CD4-positive, alpha-beta T cell treated with Interleukin-15 for 1 hour (primary cell): ENCODE data around the gene LRRC57.

ENCODE experiments used
- DNase-seq: peaks from one replicate; pipeline ENCODE4 v3.0.0-alpha.2; 2020

Gene LRRC57

DNA sequence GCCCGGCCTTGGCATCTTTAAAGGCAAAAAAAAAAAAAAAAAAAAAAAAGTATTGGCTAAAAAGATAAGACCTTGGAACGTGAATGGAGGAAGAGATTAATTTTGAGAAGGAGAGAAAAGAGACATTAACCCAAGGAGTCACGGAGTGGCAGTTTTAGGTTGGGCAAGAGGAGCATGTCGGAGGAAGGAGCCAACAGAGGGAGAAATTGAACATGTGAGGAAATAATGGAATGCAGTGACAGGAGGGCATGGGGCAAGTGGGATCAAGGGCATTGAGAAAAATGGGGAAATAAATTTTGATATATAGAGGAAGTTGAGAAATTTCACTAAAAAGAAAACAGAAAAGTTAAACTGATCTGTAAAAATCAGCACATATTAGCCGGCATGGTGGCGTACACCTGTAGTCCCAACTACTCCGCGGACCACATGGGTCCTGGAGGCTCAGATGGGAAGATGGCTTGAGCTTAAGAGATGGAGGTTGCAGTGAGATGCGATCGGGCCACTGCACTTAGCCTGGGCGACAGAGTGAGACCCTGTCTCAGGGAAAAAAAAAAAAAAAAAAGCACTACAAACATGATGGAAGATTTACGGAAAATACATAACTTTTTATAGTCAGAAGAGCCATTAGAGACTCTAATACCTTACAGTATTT, 1.3 kb upstream of the LRRC57 start:
- no peak for DNase-seq

DNA sequence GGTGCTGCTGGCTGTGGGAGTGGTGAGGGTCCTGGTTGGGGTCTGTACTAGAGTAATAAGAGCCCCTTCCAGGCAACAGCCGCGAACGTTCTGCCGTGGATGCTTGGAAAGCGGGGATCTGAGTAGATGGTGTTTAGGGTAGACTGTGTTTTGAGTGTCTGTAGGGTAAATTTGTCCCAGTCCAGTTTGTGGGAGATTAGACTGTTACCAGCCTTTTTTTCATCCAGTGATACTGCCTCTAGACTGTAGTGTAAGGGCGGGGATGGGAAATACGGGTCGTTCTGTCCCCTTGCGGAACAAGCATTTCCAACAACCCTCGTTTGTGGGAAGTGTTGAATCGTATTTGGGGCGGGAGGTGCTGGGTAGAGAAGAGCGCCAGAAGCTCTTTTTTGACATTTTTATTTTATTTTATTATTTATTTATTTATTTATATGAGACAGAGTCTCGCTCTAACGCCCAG, 469 bp upstream of the LRRC57 start:
- peak; percentile 20 for DNase-seq

DNA sequence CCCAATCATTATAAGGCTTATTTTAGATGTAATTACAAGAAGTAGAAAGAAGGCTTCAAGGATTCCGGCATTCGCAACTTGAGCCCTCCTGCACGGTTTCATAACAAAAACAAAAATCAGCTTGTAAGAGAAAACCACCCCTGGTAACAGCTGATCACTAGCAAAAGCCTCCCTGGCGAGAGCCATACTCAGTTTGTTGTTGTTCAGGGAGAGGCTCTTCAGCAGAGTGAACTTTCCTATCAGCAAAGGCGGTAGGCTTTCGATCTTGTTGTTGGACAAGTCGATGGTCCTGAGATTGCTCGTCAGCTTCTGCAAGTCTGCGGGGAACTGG, 710 bp downstream of the LRRC57 start:
- no peak for DNase-seq

DNA sequence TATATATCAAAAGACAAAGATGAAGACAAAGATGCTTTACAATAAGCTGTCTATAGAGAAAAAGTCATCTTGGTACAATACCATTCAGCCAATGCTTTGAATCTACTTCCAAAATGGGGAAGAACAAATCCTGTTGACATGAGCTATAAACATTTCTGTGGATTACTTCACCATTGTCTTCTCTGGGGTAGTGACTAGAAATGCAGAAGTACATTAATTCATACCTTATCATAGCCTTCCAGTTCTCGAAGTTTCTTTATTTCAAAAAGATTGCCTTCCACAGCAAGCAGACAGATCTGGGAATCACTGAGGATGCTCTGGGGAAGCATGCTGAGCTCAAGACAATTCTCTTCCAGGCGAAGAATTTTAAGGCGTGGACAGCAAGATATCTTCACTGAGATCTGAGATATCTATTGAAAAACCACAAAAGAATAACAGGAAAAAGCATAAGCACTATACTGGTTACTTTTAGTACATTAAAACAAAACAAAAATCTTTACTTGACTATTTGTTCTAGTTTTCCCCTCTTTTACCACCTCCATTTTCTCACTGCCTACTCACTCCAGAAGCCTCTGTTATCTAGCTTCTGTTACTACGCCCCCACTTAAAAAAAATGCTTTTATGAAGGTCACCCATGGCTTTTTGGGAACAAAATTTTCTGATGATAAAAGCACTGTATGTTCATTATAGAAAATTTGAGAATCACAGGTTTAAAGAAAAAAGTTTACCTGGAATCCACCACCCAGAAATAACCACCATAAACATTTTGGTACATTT, 3.6 kb downstream of the LRRC57 start:
- no peak for DNase-seq

DNA sequence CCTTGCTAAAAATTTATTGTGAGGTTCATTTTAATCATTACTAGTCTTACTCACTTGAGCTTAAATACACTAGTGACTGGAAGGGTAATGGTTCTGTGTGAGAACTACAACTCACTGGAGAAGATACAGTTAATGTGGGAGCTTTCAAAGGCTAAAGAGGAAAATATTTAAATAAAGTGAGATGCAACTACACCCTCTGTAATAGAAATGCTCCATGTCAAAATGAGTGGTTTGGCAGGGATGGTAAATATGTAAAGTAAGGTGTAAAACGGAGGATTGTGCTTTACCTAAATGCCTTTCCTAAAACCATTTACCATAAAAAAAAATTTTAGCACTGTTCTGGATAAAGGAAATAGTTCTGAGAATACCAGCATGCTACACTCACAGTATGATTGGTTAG, 15.3 kb downstream of the LRRC57 start:
- DNase-seq: no peak

DNA sequence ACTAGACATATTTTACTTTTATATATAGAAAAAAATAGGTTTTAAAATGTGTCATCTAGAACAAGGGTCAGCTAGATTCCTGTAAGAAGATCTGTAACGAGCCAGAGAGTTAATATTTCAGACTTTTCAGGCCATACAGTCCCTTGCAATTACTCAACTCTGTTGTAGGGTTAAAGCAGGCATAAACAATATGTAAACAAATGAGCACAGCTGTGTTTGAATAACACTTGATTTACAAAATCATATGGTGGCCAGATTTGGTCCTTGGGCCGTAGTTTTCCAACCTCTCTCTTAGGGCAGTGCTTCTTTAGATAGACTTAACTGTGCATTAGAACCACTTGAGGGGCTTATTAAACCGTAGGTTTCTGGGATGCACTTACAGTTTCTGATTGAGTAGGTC, 19.6 kb downstream of the LRRC57 start:
- no peak for DNase-seq

DNA sequence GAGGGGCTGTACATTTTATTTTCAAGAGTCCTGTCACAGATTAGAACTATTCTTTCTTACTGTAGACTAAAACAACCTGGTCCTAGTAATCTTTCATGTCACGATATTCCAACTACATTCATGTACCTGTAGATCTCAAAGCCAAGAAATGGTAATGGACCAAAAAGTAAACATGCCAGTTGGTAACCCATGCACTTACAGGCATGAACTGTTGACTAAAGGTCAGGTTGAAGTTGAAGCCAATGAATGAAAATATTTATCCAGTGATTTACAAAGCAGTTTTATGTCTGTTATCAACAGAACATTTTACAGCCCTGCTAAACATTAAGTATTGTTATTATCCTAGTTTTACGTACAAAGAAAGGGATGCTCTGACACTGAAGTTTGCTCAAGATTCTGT, 25.3 kb downstream of the LRRC57 start:
- no peak for DNase-seq

DNA sequence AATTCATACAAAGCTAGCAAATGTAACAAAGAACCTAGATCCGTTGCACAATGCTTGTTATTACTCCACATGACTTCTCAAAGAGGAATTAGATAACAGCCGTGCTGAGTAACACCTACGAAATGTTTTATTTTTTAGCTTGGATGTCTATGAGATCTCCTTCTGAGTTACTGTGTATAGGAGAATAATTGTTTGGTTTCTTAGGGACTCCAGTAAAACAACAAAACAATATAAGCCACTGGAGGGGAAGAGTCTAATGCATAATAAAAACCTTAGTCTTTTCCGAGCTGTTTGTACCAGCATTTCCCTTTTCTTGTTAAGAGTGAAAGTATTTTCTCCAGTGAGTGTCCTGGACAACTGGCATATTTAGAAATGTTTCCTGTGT, 37.6 kb downstream of the LRRC57 start:
- DNase-seq: no peak

DNA sequence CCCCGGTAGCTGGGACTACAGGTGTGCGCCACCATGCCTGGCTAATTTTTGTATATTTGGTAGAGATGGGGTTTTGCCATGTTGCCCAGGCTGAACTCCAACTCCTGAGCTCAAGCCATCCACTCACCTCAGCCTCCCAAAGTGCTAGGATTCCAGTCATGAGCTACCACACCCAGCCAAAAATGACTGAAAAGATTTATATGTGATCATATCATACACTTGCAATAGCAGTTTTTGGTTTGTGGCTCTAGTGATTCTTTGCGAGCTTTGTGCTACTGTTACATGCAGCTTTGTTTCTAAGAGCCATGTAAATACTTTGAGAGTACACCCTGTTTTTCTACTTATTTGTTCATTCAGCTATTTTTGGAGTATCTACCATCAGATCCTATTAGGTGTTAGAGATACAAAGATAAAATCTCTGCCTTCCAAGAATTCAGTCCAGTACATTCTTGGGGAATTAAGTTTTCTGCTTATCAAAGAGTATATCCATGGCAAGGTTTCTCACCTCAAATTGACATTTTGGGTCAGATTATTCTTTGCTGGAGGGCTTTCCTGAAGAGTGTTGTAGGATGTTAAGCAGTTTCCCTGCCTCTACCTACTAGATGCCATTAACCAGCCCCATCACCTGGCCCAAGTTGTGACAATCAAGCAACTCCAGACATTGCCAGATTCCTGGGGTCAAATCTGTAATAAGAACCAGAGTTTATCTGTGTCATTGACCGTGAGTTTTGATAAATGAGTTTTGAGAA, 38.2 kb downstream of the LRRC57 start:
- no peak for DNase-seq

DNA sequence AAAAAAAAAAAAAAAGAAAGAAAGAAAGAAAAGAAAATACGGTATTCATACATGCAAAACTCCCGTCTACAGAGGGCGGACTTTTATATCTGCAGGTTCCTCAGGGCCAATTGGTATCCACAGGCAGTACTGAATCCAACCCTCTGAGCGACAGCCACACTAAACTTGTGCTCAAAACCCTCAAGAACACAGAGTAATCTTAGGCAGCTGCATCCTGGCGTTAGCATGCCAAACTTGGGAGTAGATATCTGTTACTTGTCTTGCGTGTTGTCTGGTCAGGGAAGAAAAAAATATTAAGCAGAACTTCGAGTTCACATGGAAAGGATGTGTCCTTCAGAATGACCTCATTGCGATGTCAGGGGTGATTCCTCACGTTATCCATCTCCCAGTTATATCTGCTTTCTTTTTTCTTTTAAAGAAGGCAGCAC, 40.3 kb downstream of the LRRC57 start:
- no peak for DNase-seq

DNA sequence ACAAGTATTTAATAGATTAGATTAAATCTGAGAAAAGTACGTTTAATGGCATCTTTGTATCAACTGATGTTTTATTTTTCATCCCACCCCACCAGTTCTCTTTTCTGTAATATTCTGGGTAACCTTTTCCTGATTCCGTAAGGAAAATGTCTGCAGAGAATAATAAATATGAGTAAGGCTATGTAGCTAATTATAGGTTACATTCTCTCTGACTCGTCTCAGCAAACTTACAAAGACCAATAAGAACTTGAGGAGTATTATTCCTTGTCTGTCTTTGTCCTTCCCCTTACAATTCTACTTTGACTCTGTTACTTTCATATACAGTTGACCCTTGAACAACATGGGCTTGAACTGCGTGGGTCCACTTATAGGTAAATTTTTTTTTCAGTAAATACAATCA, 41.1 kb downstream of the LRRC57 start:
- no peak for DNase-seq

DNA sequence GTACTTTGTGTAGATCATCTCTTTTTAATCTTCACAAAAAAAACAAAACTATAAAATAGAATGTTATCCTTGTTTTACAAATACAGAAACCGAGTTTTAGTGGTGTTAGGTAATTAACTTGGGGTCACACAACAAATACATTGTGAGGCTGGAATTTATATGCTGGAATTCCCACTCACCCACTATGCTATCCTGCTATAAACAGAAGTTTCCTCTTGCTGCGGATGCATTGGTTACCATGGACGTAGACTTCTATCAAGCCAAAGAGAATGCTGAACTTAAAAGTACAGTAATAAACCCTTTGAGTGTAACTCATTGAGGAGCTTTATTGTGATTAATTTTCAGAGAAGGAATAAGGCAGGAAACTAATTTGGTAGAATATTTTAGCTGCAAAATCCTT, 44.0 kb downstream of the LRRC57 start:
- DNase-seq: no peak

DNA sequence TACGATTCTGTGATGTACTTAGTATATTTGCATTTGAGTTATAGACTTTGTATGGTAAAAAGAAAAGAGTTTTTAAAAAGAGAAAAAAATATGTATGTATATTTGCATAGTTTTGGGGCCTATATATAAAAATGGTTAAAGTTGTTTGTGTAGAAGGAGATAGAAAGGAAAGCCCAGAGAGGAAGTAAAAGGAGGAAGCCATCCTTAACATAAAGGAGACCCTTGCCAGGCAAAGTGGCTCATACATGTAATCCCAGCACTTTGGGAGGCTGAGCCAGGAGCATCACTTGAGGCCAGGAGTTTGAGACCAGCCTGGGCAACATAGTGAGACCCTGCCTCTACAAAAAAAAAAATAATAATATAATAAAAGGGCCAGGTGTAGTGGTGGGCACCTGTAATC, 44.8 kb downstream of the LRRC57 start:
- no peak for DNase-seq

DNA sequence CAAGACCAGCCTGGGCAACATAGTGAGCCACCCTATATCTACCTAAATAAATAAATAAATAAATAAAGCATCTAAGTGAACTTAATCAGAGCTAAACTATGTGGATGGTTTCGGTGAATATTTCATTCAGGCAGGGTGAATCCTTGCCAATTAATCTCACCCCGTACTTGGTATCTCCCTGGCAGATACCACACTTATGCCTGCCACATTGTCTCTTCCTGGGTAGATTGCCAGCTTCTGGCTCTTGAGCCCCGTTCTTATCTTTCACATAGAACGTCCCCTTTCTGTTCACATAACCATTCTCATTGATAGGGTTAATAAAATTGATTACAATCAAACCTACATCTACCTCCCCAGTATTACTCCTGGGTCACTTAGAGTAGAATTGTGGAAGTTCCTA, 46.1 kb downstream of the LRRC57 start:
- DNase-seq: no peak

DNA sequence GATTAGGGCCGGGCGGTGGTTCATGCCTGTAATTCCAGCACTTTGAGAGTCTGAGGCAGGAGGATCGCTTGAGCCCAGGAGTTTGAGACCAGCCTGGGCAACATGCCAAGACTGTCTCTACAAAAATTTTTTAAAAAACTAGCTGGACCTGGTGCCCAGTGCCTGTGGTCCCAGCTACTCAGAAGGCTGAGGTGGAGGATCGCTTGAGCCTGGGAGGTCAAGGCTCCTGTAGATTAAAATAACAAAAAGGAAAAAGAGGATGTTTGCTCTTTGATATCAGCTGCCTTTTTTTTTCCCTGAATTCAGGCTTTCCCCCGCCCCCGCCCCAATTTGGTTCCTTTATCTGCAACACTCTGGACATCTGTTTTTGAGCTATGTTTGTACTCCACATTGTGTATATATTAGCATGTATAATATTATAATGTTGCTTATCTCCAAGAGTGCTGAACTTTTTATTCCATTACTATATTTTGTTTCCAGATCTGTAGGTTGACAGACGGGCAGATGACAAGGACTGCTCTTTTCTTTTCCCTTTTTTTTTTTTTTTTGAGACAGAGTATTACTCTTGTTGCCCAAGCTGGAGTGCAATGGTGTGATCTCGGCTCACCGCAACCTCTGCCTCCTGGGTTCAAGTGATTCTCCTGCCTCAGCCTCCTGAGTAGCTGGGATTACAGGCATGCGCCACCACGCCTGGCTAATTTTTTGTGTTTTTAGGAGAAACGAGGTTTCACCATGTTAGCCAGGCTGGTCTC, 48.6 kb downstream of the LRRC57 start:
- DNase-seq: no peak

DNA sequence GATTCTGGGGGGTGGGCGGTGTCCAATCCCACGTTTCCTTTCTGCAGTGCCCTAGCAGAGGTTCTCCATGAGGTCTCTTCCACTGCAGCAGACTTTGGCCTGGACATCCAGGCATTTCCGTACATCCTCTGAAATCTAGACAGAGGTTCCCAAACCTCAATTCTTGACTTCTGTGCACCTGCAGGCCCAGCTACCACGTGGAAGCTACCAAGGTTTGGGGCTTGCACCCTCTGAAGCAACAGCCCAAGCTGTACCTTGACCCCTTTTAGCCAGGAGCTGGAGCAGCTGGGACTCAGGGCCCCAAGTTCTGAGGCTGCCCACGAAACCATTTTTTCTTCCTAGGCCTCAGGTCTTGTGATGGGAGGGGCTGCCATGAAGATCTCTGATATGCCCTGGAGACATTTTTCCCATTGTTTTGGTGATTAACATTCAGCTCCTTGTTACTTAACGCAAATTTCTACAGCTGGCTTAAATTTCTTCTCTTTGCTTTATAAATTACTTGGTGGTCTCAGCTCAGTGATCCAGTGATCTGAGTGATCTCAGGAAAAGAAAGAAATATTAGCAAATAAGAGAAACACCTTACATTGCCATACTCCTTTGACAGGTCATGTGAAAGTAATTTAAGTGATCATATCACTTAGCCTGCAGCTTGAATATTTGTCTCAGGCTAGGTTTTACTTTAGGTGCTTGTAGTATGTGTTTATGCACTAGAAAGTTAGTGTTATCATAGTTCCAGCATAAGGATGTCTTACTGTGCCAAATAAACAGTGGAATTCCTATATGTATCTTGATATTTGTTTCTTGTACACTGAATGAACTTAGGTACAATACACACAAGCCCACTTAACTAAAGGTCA, 50.2 kb downstream of the LRRC57 start:
- DNase-seq: no peak

DNA sequence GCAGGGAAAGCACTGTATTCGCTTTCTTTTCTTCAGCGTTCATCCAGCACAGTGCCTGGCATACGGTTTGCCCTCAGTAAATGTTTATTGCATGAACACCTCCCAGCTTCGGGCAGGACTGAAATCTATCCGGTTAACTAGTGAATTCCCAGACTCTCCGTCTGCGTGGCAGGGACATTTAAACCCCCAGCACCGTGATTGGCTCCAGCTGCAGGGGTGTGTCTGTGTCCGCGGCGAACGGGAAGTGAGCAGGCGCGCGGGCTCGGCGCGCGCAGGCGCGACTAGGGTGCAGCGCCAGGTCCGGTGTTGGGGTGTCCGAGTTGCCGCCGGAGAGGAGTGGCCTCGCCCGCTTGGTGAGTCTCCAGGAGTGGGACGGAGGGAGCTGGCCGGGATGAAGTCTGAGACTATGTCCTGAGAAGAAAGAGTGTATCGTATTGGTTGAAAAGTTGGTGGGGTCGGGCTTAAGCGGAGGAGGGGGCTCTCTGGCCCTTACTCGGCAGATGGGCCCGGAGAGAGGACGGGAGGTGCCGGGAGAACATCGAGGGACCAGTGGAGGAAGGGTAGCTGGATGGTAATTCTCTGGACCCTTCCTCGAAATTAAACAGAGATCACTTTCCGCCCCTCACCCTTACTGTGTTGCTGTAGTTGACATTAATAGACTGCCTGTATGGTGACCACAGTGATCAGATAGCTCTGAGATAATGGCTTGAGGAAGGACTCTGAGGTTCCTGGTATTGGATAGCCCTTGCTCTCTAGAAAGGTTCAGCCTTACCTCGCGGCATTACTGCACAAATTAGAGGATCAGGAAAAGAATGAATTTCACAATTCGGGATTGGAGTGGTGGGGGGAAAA, 53.0 kb downstream of the LRRC57 start, which contains the start of gene SNAP23:
TSS of gene SNAP23 (plus strand) at position 274 of the 852 bp plus-strand sequence. CDS start 16,213 bp downstream, outside the sequence.
- peak; percentile 85 for DNase-seq

DNA sequence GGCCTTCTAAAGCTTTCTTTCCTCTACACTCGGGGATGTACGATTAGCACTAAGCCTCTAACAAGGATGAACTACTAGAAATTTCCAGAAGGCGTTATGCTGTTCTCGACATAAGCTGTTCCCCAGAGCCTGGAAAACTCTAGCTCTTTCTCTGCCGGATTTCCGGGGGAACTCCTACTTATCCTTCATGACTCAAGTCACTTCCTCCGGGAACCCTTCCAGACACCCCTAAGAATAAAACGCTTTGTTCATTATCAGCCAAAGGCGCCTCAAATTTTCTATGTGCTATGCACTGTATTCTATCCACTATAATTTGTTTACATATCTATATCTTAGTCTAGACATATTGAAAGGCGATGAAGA, 53.6 kb downstream of the LRRC57 start:
- DNase-seq: no peak

DNA sequence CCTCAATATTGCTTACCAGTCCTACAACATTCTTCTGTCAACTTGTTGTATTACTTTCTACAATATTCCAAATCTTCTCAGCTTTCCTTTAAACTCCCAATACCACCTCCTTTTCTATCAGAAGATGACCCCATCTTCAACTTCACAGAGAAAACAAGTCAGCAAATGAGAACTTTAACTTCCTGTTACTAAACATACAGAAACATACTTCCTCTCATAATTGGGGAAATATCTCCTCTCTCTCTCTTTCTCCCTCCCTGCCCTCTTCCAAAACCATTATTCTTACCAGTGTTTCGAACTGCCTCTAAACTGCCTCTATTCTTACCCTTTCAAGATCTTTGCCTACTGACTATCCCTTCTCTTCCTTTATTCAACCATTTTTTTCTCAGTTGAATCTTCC, 54.9 kb downstream of the LRRC57 start:
- DNase-seq: no peak

DNA sequence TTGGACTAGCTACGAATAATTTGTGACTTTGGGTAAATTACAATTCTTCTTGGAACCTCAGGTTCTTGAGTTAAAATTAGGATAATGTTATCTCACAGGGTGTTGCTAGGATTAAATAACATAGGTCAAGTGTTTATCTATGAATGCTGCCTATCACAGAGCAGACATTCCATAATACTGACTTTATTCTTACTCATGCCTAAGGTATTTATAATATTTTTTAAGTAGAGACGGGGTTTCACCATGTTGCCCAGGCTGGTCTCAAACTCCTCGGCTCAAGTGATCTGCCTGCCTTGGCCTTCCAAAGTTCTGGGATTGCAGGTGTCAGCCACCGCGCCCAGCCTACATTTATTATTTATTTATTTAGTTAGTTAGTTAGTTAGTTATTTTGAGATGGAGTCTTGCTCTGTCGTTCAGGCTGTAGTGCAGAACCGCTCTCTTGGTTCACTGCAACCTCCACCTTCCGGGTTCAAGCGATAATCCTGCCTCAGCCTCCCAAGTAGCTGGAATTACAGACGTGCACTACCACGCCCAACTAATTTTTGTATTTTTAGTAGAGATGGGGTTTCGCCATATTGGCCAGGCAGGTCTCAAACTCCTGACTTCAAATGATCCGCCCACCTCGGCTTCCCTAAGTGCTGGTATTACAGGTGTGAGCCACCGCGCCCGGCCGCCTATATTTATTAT, 56.9 kb downstream of the LRRC57 start:
- DNase-seq: no peak
